Fibroblast of villous mesenchyme (primary cell): Measurements from ENCODE around the gene HLA-F. TPM values are rescaled to one million over a fixed set of nuclear protein-coding genes. Genes with fewer than 3 reads are reported as not detected.

Experiments
- DNase-seq: peaks from one replicate; pipeline ENCODE4 v3.0.0-alpha.2; 2010; ENCODE audit warnings: low read depth
- H3K4me3 ChIP-seq: 2 replicates; pipeline ENCODE4 v1.5.1; 2011; ENCODE audit warnings: low read depth, mild to moderate bottlenecking, low read length
- CTCF ChIP-seq: IDR thresholded peaks from 2 replicates; pipeline ENCODE4 v1.5.1; 2012; ENCODE audit warnings: low read depth, mild to moderate bottlenecking, low read length; ENCODE audit not compliant: insufficient read depth
- total RNA-seq: library from RNA; depleted of rRNA; stranded (reverse); fragments of >200 nt; gene quantifications from 2 replicates; pipeline ENCODE4 v1.2.3, GENCODE V29; 2012

The HLA-F gene
- total RNA-seq, 1 donor = 27.2 TPM

- no peak overlapping the region for H3K4me3 ChIP-seq
- DNase-seq = peak; percentile 42
- peak; percentile 55 for TF ChIP-seq CTCF
Measured at GRCh38 chr6:29705389-29706231, 17.6 kb upstream of the HLA-F start.

GRCh38 chr6:29708432-29709179, 14.6 kb upstream of the HLA-F start:
- no peak for DNase-seq
- TF ChIP-seq CTCF = no peak
- H3K4me3 ChIP-seq = no peak overlapping the region

- no peak for DNase-seq
- no peak overlapping the region for H3K4me3 ChIP-seq
- TF ChIP-seq CTCF = no peak
Measured at GRCh38 chr6:29709188-29709587, 14.0 kb upstream of the HLA-F start.

GRCh38 chr6:29710281-29710941, 12.8 kb upstream of the HLA-F start:
- DNase-seq = no peak
- no peak overlapping the region for H3K4me3 ChIP-seq
- TF ChIP-seq CTCF = no peak

- DNase-seq = no peak
Measured at GRCh38 chr6:29720863-29721262, 2.4 kb upstream of the HLA-F start.

More at GRCh38 chr6:29720863-29721262, 2.4 kb upstream of the HLA-F start:
- no peak overlapping the region for H3K4me3 ChIP-seq
- TF ChIP-seq CTCF = no peak
